HG03439 (cell line): ENCODE data around the gene JTB.
"Not testable (repeated sequence)": the region's sequence is repeated elsewhere in the genome, so short reads cannot be mapped to it uniquely, and the experiment has no call there.

Experiments used
- ATAC-seq: cut with Tn5 transposase; IDR thresholded peaks from one replicate; pipeline ENCODE4 v1.9.1; 2021; ENCODE audit warnings: mild to moderate bottlenecking, moderate library complexity; ENCODE audit not compliant: unreplicated experiment

JTB gene

DNA sequence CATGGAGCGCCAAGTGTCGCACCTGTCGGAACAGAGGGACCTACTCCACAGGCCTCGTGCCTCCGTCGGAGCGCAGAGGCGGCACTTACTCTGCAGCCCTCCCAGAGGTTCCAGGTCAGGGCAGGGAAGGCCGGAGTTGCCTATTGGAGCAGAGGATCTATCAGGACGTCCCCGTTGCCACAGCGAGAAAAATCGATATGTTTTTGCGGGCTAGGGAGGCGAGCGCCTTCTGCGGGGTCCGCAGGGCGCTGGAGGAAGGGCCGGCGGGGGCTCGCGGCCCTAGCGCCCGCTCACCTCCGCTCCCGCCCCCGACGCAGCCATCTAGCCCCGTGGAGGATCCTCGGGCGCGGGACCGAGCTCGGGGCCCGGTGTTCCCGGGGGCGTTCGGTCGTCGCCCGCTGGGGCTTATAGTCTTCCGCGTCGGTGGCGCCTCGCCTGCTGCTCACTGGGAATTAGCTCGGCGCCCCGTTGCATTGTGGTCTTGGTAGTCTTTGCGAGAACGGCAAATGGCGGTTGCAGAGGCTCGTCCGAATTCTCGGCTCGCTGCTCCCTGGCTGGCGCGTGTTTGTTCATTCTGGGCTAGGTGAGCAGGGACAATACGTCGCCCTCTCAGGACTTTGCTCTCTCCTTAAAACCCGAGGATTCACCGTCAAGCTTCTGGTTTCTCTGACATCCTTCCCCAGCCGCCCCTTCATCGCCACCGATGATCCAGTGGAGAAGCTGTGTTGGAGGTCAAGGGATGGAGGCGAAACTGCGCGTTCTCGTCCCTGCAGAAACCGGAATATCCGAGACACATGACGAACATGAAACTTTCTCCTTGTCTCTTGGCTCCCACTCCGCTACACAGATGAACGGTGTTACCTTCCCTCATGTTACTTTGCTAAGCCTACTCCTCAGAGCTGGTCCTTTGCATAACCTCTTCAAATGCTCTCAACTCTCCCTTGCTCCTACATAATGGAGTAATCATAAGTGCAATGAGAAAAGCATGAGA lies at the start of gene JTB:
JTB (minus strand) TSS at position 425 of the 991 bp plus-strand sequence; CDS start at position 3, 422 bp downstream.
- ATAC-seq: peak; percentile 58

GRCh38 chr1:154019940-154020339 lies 42.5 kb upstream of the JTB start:
- ATAC-seq: no peak

DNA sequence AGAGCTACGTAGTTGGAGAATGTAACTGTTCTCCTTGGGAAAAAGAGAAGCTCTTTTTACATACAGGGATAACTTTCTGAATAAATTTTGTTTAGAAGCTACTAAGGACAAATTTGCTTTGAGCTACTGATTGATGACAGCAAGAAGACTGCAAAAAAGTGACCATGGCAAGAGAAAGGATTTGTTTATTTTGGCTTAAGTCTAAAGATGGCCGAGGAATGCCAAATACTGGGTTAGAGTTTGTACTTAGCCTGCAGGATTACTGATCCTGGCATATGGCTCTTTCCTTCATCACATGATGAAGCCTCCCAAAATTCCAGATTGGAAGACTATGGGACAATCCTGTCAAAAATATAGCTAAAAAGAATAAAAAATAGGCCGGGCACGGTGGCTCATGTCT lies 41.8 kb upstream of the JTB start:
- ATAC-seq: no peak

DNA sequence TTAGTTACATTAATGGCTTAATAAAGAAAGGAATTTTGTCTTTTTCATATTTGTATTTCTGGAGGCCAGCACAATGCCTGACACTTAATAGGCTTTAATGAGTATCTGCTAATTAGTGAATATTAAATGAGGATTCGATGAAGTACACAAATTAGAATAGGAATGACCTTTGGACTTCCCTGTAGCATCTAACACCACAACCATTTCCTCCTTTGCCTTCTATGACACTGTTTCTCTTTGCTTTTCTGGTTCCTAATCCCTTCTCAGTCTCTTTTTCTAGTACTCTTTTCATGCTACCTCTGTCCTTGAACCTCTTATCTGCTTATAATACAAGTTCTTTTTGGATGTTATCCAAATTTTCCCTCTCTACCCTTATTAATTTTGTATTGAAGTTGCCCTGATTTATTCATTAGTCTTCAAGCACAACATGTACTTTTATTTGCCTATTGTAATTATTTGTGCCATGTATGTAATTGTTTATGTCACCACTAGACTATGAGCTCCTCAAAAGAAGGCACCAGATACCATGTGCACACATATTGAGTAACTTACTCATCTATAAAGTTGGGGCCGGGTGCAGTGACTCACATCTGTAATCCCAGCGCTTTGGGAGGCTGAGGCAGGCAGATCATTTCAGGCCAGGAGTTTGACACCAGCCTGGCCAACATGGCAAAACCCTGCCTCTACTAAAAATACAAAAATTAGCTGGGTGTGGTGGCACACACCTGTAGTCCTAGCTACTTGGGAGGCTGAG lies 36.9 kb upstream of the JTB start:
- no peak for ATAC-seq

DNA sequence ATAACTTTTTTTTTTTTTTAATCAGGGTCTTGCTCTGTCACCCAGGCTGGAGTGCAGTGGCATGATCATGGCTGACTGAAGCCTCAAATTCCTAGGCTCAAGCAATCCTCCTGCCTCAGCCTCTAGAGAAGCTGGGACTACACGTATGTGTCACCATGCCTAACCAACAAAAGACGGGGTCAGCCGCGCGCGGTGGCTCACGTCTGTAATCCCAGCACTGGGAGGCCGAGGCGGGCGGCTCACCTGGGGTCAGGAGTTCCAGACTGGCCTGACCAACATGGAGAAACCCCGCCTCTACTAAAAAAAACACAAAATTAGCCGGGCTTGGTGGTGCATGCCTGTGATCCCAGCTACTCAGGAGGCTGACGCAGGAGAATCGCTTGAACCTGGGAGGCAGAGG lies 35.1 kb upstream of the JTB start:
- ATAC-seq: not testable (repeated sequence)

DNA sequence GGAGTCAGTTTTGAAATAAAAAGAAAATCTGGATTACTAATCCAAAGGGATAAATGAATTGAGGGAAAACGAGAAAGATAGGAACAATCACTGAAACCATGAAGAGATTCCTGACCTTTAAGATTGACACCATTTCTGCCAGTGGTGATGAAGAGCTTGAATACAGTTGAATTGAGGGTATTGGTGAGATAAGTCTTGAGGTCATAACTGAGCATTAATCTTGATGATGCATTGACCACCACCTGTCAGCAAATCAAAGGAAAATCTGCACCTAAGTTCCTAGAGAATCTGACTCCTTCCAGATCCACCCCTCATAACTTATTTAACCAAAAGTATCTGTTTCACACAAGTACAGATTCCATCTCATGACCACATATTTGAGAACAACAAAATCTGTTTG lies 34.7 kb upstream of the JTB start:
- ATAC-seq: no peak

GRCh38 chr1:154006136-154006535 lies 28.7 kb upstream of the JTB start:
- ATAC-seq: no peak

GRCh38 chr1:154000420-154000819 lies 22.9 kb upstream of the JTB start:
- ATAC-seq: no peak

GRCh38 chr1:153996882-153997281 lies 19.4 kb upstream of the JTB start:
- ATAC-seq: not testable (repeated sequence)

DNA sequence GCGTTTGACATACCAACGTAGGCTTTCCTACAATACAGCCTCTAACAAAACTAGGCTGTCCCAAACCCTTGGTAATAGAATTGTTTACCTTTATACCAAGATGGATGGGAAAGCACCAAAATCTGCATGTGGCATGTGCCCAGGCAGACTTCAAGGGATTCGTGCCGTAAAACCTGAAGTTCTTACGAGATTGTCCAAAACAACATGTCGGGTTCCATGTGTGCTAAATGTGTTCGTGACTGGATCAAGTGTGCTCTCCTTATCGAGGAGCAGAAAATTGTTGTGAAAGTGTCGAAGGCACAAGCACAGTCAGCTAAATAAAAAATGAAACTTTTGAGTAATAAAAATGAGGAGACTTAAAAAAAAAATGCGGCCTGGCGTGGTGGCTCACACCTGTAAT lies 18.2 kb upstream of the JTB start:
- no peak for ATAC-seq

DNA sequence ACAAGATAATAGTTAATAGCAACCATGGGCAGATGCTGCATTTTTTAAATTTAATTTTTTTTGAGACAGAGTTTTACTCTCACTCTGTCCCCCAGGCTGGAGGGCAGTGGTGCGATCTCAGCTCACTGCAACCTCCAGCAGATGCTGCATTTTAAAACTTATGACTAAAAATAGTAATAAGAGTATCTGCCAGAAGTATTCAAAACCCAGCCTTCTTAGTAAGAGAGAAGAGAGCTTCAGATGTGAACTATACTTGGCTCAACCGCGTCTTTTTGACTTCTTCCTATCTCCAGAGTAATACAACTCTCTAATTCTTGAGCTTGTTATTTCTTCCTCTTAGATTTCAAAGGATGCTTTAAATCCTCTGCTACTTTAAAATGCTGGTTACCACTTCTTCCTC lies 17.7 kb upstream of the JTB start:
- ATAC-seq: no peak

DNA sequence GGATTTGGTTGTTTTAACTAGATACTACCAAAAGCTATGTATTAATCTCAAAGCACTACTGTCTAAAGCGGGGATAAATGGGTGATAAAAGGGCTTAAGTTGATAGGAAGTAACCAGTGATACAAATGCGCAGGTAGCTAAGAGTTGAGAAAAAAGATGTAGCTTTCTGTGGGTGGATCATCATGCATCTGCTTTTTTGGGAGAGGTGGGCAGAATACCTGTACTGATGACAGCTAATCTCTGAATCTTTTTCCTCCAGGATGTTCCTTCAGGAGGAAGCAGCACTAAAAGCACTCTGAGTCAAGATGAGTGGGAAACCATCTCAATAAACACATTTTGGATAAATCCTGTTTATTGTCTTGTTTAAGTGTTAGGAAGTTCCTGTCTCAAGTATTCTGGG lies 14.3 kb upstream of the JTB start:
- ATAC-seq: no peak

GRCh38 chr1:153991151-153991630 lies 13.7 kb upstream of the JTB start:
- no peak for ATAC-seq

DNA sequence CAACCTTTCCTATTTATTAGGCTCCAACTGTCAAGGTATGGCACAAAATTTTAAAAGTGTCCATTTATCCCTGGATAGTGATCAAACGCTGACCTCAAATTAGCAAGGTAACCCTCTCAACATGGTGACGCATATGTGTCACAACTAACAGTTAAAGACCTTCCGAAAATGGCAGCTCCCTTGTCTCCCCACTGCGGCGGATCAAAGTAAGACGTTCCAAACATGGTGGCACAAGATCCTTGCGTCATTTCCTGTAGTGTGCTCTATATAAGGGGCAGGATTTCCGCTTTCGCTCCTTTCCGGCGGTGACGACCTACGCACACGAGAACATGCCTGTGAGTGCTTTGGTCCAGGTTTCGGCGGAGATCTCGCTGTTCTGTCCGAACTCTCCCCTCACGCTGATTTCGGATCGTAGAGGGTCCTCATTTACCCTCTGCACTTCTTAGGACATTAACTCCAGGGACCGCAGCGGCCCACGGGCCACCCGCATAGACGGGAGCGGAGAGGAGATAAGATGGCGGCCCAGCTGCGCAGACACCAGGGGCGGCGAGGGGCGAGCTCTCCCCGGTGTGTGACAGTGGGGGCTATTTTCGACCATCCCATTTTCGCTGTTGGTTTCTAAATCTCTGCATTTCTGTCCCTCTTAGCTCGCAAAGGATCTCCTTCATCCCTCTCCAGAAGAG lies 13.1 kb upstream of the JTB start, which contains the start of gene RPS27:
RPS27 (plus strand) TSS at position 295 of the 683 bp plus-strand sequence; CDS start at position 330, 35 bp downstream.
- ATAC-seq: peak; percentile 76

GRCh38 chr1:153987621-153988020 lies 10.1 kb upstream of the JTB start:
- ATAC-seq: no peak

GRCh38 chr1:153985941-153986761 lies 8.7 kb upstream of the JTB start, which contains the start of gene RAB13:
RAB13 (minus strand) TSS chr1:153986339; CDS start chr1:153986236, 103 bp downstream.
- no peak for ATAC-seq

GRCh38 chr1:153985341-153985912 lies 8.0 kb upstream of the JTB start:
- no peak for ATAC-seq

DNA sequence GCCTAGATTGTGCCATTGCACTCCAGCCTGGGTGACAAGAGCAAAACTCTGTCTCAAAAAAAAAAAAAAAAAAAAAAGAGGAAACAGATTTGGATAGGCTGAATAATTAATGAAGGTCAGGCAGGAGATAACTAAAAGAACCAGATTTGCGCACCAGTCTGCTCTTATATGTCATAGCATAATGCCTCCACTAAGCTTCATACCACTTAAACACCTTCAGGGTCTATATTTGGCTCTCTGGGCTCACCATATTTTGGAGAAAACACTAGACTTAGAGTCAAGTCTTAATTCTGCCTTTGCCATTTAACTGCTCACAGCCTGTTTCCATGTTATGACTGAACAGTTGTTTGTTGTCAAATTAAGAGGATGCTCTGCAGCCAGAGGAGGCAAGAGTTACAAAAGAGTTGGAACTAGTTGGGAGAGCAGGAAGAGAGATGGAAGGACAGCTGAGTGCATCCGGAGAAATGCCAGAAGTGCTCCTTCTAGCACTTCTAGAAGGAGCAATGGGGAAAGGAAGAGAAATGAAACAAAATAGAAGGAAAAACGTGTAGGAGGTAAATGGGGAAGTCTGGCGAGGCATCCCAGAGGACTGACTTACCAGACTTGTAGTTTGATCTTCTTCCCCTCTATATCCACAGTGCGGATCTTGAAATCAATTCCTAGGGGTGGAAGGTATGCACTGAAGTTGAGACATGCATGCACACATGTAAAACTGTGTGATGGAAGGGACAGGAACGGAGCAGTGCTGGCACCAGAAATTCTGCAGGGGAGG lies 6.8 kb upstream of the JTB start:
- ATAC-seq: no peak

DNA sequence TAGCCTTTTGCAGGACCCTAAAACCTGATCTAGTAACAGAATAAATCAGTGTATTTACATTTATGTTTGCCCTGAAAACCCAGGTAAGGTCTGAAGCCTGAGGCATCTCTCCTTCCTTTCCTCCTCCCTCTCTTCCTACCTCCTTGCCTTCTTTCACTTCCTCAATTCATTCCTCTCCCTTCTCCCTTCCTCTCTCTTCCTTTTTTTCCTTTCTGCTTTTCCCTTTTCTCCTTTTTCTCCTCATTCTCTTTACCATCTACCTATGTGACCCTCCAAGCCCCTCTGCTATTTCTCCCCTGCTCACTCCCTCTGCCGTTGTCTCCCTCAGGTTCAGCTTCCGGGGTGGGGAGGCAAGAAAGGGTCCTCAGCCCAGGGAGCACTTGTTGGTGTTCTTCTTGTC lies 4.3 kb upstream of the JTB start:
- ATAC-seq: not testable (repeated sequence)
